ENCODE measurements around the gene ZFR2.

DNA sequence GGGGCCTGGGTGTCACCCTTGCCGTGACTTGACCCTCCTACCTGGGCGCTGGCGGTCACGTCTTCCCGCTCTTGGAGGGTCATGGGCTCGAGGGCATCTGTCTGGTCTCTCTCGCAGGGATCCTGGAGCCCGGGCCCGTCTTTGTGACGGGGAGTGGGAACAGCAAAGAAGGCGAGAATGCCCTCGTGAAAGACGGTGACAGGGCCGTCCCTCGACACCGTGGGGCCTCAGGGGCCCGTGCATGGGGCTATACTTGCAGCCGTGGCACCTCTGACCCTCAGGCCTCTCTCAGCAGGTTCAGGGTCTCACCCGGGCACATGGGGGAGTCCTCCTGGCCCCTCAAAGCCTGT is 61.7 kb downstream of the ZFR2 start:
- TF ChIP-seq HDAC2 (IDR thresholded peaks at IDR 0.05; ENCODE audit: borderline replicate concordance in 1 of 2, low read depth in 2 of 2, low read length in 2 of 2), result no peak
- no peak for TF ChIP-seq KDM5A (IDR thresholded peaks at IDR 0.05; ENCODE audit: low read length)
- TF ChIP-seq, protein P1, sequence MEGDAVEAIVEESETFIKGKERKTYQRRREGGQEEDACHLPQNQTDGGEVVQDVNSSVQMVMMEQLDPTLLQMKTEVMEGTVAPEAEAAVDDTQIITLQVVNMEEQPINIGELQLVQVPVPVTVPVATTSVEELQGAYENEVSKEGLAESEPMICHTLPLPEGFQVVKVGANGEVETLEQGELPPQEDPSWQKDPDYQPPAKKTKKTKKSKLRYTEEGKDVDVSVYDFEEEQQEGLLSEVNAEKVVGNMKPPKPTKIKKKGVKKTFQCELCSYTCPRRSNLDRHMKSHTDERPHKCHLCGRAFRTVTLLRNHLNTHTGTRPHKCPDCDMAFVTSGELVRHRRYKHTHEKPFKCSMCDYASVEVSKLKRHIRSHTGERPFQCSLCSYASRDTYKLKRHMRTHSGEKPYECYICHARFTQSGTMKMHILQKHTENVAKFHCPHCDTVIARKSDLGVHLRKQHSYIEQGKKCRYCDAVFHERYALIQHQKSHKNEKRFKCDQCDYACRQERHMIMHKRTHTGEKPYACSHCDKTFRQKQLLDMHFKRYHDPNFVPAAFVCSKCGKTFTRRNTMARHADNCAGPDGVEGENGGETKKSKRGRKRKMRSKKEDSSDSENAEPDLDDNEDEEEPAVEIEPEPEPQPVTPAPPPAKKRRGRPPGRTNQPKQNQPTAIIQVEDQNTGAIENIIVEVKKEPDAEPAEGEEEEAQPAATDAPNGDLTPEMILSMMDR (IDR thresholded peaks at IDR 0.05; ENCODE audit: control extremely low read depth in 1 of 3, insufficient read depth in 1 of 3, low read depth in 1 of 3, low read length in 3 of 3), result no peak
- no peak for TF ChIP-seq POLR2A (IDR thresholded peaks at IDR 0.05; ENCODE audit: control extremely low read depth in 1 of 2, low read depth in 2 of 2, low read length in 2 of 2)
- no peak for TF ChIP-seq FOSL1 (IDR thresholded peaks at IDR 0.05; ENCODE audit: insufficient read depth, low read depth, low read length)
- no peak for TF ChIP-seq EGR1 (IDR thresholded peaks at IDR 0.05; ENCODE audit: borderline replicate concordance, low read depth, low read length)
- TF ChIP-seq SP2 (IDR thresholded peaks at IDR 0.05; ENCODE audit: low read length), result no peak
- TF ChIP-seq, protein P2, sequence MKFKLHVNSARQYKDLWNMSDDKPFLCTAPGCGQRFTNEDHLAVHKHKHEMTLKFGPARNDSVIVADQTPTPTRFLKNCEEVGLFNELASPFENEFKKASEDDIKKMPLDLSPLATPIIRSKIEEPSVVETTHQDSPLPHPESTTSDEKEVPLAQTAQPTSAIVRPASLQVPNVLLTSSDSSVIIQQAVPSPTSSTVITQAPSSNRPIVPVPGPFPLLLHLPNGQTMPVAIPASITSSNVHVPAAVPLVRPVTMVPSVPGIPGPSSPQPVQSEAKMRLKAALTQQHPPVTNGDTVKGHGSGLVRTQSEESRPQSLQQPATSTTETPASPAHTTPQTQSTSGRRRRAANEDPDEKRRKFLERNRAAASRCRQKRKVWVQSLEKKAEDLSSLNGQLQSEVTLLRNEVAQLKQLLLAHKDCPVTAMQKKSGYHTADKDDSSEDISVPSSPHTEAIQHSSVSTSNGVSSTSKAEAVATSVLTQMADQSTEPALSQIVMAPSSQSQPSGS (IDR thresholded peaks at IDR 0.05; ENCODE audit: low read length), result no peak

All from H1 (cell line).